ENCODE measurements around the gene WWC2.

WWC2 gene

GRCh38 chr4:183241721-183242151, 142.7 kb downstream of the WWC2 start:
- peaks cover 65% of the 10 kb centered on the region for H3K36me3 ChIP-seq (ENCODE audit: control insufficient read depth, insufficient read depth, low read length)
- peak overlapping the region; percentile 34 for H3K27ac ChIP-seq (ENCODE audit: low read depth, low read length)
- no peaks in the 10 kb centered on the region for H3K9me3 ChIP-seq (ENCODE audit: control insufficient read depth, insufficient read depth, low read length)
- no peaks in the 10 kb centered on the region for H3K27me3 ChIP-seq (ENCODE audit: control insufficient read depth, insufficient read depth, low read length)
- no peak overlapping the region for H3K9ac ChIP-seq (ENCODE audit: low read depth, low read length)
- H3K4me3 ChIP-seq (ENCODE audit: low read depth, low read length), result no peak overlapping the region
- peaks cover 49% of the 10 kb centered on the region for H3K4me1 ChIP-seq (ENCODE audit: control insufficient read depth, insufficient read depth, low read length)

GRCh38 chr4:183242291-183242690, 143.2 kb downstream of the WWC2 start:
- Histone ChIP-seq H3K27ac (ENCODE audit: low read depth, low read length) (no peak overlapping the region), H3K4me1 (ENCODE audit: control insufficient read depth, insufficient read depth, low read length) (peaks cover 49% of the 10 kb centered on the region), H3K27me3 (ENCODE audit: control insufficient read depth, insufficient read depth, low read length) (no peaks in the 10 kb centered on the region), H3K9ac (ENCODE audit: low read depth, low read length) (no peak overlapping the region), H3K36me3 (ENCODE audit: control insufficient read depth, insufficient read depth, low read length) (peaks cover 70% of the 10 kb centered on the region), H3K9me3 (ENCODE audit: control insufficient read depth, insufficient read depth, low read length) (no peaks in the 10 kb centered on the region), H3K4me3 (ENCODE audit: low read depth, low read length) (no peak overlapping the region)

DNA sequence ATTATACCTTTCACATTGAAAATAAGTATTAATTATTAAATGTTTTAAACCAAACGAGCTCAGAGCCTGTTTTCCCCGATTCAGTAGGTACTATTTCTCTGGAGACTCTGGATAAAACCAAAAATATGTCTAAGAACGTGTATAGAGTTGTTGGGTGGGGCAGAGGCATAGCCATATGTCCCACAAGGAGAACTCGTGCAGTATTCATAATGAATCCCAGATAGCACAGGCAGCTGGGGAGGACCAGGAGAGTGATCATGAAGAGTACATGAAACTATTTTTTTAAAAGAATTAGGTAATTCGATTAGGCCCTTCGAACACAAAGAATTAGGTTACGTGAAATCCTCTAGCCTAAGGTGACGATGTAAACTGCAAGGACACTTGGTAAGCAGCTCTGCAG, 145.0 kb downstream of the WWC2 start:
- H3K9ac ChIP-seq (ENCODE audit: low read depth, low read length), result no peak overlapping the region
- no peak overlapping the region for H3K4me3 ChIP-seq (ENCODE audit: low read depth, low read length)
- no peaks in the 10 kb centered on the region for H3K9me3 ChIP-seq (ENCODE audit: control insufficient read depth, insufficient read depth, low read length)
- no peak overlapping the region for H3K27ac ChIP-seq (ENCODE audit: low read depth, low read length)
- H3K4me1 ChIP-seq (ENCODE audit: control insufficient read depth, insufficient read depth, low read length), result peaks cover 34% of the 10 kb centered on the region
- H3K27me3 ChIP-seq (ENCODE audit: control insufficient read depth, insufficient read depth, low read length), result no peaks in the 10 kb centered on the region
- H3K36me3 ChIP-seq (ENCODE audit: control insufficient read depth, insufficient read depth, low read length), result peaks cover 83% of the 10 kb centered on the region

DNA sequence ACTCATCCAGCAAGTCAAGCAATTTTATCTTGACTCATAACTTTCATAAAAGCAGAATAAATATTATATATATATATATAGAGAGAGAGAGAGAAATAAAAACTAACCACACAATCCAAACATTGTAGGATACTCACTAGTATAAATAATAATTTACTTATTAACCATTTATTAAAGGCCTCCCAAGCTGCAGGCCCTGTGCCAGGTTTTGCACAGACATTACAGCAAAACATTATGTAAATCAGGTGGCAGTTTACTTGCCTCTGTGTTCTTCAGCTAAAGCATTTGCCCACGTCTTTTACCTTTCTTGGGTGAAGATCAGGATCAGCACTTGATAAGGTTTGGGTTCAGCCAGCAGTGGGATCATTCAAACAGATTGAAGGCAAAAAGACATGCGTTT, 145.4 kb downstream of the WWC2 start:
- Histone ChIP-seq H3K27ac (ENCODE audit: low read depth, low read length) (no peak overlapping the region), H3K4me3 (ENCODE audit: low read depth, low read length) (no peak overlapping the region), H3K36me3 (ENCODE audit: control insufficient read depth, insufficient read depth, low read length) (peaks cover 88% of the 10 kb centered on the region), H3K4me1 (ENCODE audit: control insufficient read depth, insufficient read depth, low read length) (peaks cover 34% of the 10 kb centered on the region), H3K27me3 (ENCODE audit: control insufficient read depth, insufficient read depth, low read length) (no peaks in the 10 kb centered on the region), H3K9me3 (ENCODE audit: control insufficient read depth, insufficient read depth, low read length) (no peaks in the 10 kb centered on the region), H3K9ac (ENCODE audit: low read depth, low read length) (no peak overlapping the region)

DNA sequence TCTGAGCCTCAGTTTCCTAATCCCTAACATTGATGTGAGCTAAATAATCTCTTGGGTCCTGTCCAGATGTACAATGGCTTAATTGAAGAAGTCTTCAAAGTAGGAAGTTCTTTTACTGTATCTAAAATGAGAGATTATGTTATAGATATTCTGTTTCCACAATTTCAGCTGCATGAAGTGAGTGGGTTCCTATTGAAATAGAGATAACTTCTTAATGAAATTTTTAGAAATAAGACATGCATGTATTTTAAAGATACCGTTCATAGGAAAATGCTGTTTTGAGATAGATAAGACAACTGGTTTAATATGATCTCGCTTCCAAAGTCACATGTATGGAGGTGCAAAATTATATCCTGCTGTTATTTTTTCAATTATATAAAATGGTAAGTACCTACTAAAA, 149.1 kb downstream of the WWC2 start:
- Histone ChIP-seq H3K9me3 (ENCODE audit: control insufficient read depth, insufficient read depth, low read length) (no peaks in the 10 kb centered on the region), H3K36me3 (ENCODE audit: control insufficient read depth, insufficient read depth, low read length) (peaks cover 89% of the 10 kb centered on the region), H3K27me3 (ENCODE audit: control insufficient read depth, insufficient read depth, low read length) (no peaks in the 10 kb centered on the region), H3K4me3 (ENCODE audit: low read depth, low read length) (no peak overlapping the region), H3K4me1 (ENCODE audit: control insufficient read depth, insufficient read depth, low read length) (peaks cover 2% of the 10 kb centered on the region; the same call in 1 of the 2 replicates), H3K9ac (ENCODE audit: low read depth, low read length) (no peak overlapping the region), H3K27ac (ENCODE audit: low read depth, low read length) (no peak overlapping the region)

DNA sequence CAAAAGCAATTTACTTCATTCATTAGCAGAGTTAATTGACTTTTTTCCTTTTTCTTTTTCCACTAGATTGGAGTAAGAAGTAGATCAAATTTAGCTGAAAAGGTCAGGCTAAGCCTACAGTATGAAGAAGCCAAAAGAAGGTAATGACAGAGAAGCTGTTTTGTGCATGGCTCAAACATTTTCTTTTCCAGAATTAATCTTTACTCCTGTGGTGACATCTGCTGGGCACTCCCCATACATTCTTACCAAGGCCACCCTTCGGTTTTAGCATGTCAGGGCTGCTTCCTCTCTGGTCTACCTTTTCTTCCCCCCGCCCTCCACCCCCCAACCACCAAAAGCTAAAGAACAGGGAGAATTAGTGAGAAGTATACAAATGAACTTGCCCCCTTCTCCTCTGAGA, 150.8 kb downstream of the WWC2 start:
- H3K9ac ChIP-seq (ENCODE audit: low read depth, low read length), result no peak overlapping the region
- no peak overlapping the region for H3K27ac ChIP-seq (ENCODE audit: low read depth, low read length)
- no peak overlapping the region for H3K4me3 ChIP-seq (ENCODE audit: low read depth, low read length)
- no peaks in the 10 kb centered on the region for H3K27me3 ChIP-seq (ENCODE audit: control insufficient read depth, insufficient read depth, low read length)
- H3K4me1 ChIP-seq (ENCODE audit: control insufficient read depth, insufficient read depth, low read length), result peaks cover 2% of the 10 kb centered on the region; the same call in 1 of the 2 replicates
- no peaks in the 10 kb centered on the region for H3K9me3 ChIP-seq (ENCODE audit: control insufficient read depth, insufficient read depth, low read length)
- peaks cover 93% of the 10 kb centered on the region for H3K36me3 ChIP-seq (ENCODE audit: control insufficient read depth, insufficient read depth, low read length)

- Histone ChIP-seq H3K27ac (ENCODE audit: low read depth, low read length) (no peak overlapping the region), H3K36me3 (ENCODE audit: control insufficient read depth, insufficient read depth, low read length) (peaks cover 93% of the 10 kb centered on the region), H3K9ac (ENCODE audit: low read depth, low read length) (no peak overlapping the region)
Observed at GRCh38 chr4:183250831-183251230, 151.8 kb downstream of the WWC2 start.

DNA sequence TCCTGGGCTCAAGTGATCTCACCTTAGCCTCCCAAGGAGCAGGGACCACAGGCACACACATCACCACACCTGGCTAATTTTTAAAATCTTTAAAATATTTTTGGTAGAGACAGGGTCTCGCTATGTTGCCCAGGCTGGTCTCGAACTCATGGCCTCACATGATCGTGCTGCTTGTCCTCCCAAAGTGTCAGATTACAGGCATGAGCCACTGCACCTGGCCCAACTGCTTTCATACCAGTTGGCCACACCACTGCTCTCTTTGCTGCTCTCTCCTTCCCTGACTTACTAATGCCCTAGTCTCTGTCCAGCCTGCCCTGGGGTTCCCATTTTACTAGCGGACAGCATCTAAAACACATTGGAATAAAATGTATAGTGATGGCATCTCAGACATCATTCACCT, 153.9 kb downstream of the WWC2 start:
- Histone ChIP-seq H3K27me3 (ENCODE audit: control insufficient read depth, insufficient read depth, low read length) (no peaks in the 10 kb centered on the region), H3K9ac (ENCODE audit: low read depth, low read length) (no peak overlapping the region), H3K4me1 (ENCODE audit: control insufficient read depth, insufficient read depth, low read length) (peaks cover 8% of the 10 kb centered on the region; the same call in 1 of the 2 replicates), H3K4me3 (ENCODE audit: low read depth, low read length) (no peak overlapping the region), H3K9me3 (ENCODE audit: control insufficient read depth, insufficient read depth, low read length) (no peaks in the 10 kb centered on the region), H3K36me3 (ENCODE audit: control insufficient read depth, insufficient read depth, low read length) (peaks cover 86% of the 10 kb centered on the region), H3K27ac (ENCODE audit: low read depth, low read length) (no peak overlapping the region)

More at GRCh38 chr4:183250831-183251230, 151.8 kb downstream of the WWC2 start:
- Histone ChIP-seq H3K27me3 (ENCODE audit: control insufficient read depth, insufficient read depth, low read length) (no peaks in the 10 kb centered on the region), H3K4me1 (ENCODE audit: control insufficient read depth, insufficient read depth, low read length) (peaks cover 2% of the 10 kb centered on the region; the same call in 1 of the 2 replicates), H3K4me3 (ENCODE audit: low read depth, low read length) (no peak overlapping the region), H3K9me3 (ENCODE audit: control insufficient read depth, insufficient read depth, low read length) (no peaks in the 10 kb centered on the region)

- H3K36me3 ChIP-seq (ENCODE audit: control insufficient read depth, insufficient read depth, low read length), result peaks cover 82% of the 10 kb centered on the region
- no peaks in the 10 kb centered on the region for H3K27me3 ChIP-seq (ENCODE audit: control insufficient read depth, insufficient read depth, low read length)
- H3K4me1 ChIP-seq (ENCODE audit: control insufficient read depth, insufficient read depth, low read length), result peaks cover 8% of the 10 kb centered on the region; the same call in 1 of the 2 replicates
- H3K9me3 ChIP-seq (ENCODE audit: control insufficient read depth, insufficient read depth, low read length), result no peaks in the 10 kb centered on the region
- H3K9ac ChIP-seq (ENCODE audit: low read depth, low read length), result no peak overlapping the region
- H3K27ac ChIP-seq (ENCODE audit: low read depth, low read length), result no peak overlapping the region
- H3K4me3 ChIP-seq (ENCODE audit: low read depth, low read length), result no peak overlapping the region
Observed at GRCh38 chr4:183253451-183253850, 154.4 kb downstream of the WWC2 start.

DNA sequence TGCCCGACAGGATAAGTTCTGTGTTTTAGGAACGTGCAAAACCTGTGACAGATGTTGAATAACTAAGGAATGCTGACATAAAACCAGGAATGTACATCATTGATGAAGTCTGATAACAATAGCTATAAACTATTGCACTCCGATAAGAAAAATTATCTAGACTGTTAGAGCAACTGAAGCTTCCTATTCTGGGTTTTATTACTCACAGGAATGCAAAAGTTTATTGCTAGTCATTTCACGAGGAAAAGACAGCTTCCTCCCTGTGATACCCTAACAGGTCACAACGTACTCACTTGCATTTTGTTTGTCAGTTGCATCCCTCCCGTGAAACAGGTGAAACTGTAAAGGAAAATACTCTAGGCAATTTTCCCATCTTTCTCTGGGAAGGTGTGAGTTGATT, 155.1 kb downstream of the WWC2 start:
- H3K4me3 ChIP-seq (ENCODE audit: low read depth, low read length), result no peak overlapping the region
- H3K4me1 ChIP-seq (ENCODE audit: control insufficient read depth, insufficient read depth, low read length), result peaks cover 7% of the 10 kb centered on the region; the same call in 1 of the 2 replicates
- no peak overlapping the region for H3K9ac ChIP-seq (ENCODE audit: low read depth, low read length)
- no peak overlapping the region for H3K27ac ChIP-seq (ENCODE audit: low read depth, low read length)
- H3K36me3 ChIP-seq (ENCODE audit: control insufficient read depth, insufficient read depth, low read length), result peaks cover 79% of the 10 kb centered on the region
- H3K9me3 ChIP-seq (ENCODE audit: control insufficient read depth, insufficient read depth, low read length), result no peaks in the 10 kb centered on the region
- H3K27me3 ChIP-seq (ENCODE audit: control insufficient read depth, insufficient read depth, low read length), result no peaks in the 10 kb centered on the region

- Histone ChIP-seq H3K9ac (ENCODE audit: low read depth, low read length) (no peak overlapping the region), H3K4me3 (ENCODE audit: low read depth, low read length) (no peak overlapping the region), H3K9me3 (ENCODE audit: control insufficient read depth, insufficient read depth, low read length) (no peaks in the 10 kb centered on the region), H3K36me3 (ENCODE audit: control insufficient read depth, insufficient read depth, low read length) (peaks cover 80% of the 10 kb centered on the region), H3K27me3 (ENCODE audit: control insufficient read depth, insufficient read depth, low read length) (no peaks in the 10 kb centered on the region), H3K27ac (ENCODE audit: low read depth, low read length) (no peak overlapping the region), H3K4me1 (ENCODE audit: control insufficient read depth, insufficient read depth, low read length) (0 out of 2 replicates have a peak, but pooled peaks cover 6% of the 10 kb centered on the region)
Observed at GRCh38 chr4:183255487-183255886, 156.4 kb downstream of the WWC2 start.

All from HUES48 (cell line).